Peyer's patch (tissue), 4 donors: ENCODE measurements around the gene SLC38A11.

ENCODE experiments used
- CTCF ChIP-seq, 6 experiments: fragments of 450-650 bp in 4 of 6; fragments of 200-600 bp in 2 of 6; sonication (generic) in 1 of 6; IDR thresholded peaks; one replicate each; pipeline ENCODE4 v1.5.1; 2017 to 2019; ENCODE audit warnings: antibody characterized with exemption in 6 of 6, mild to moderate bottlenecking in 3 of 6, moderate library complexity in 1 of 6
- POLR2A ChIP-seq, 2 donors: fragments of 450-650 bp; IDR thresholded peaks; one replicate each; pipeline ENCODE4 v1.5.1; 2017; ENCODE audit warnings: antibody characterized with exemption in 2 of 2, mild to moderate bottlenecking in 2 of 2, moderate library complexity in 2 of 2

- no peak for TF ChIP-seq POLR2A (IDR thresholded peaks at IDR 0.05)
- no peak for TF ChIP-seq CTCF (IDR thresholded peaks at IDR 0.05)
These were observed 94.7 kb downstream of the SLC38A11 start for GRCh38 chr2:164860694-164861042.
